Measurements from ENCODE around the gene TLR3.

TLR3 gene

GRCh38 chr4:186024637-186025407, 44.1 kb upstream of the TLR3 start:
- TF ChIP-seq CTCF (conservative IDR thresholded peaks at IDR 0.05; ENCODE audit: control insufficient read depth, insufficient read depth, low read depth, low read length) = no peak
- no peak overlapping the region for H3K4me3 ChIP-seq (ENCODE audit: control insufficient read depth, low read depth, low read length)
- no peak for DNase-seq (ENCODE audit: low read depth)

- no peak overlapping the region for H3K4me3 ChIP-seq (ENCODE audit: control insufficient read depth, low read depth, low read length)
- no peak for DNase-seq (ENCODE audit: low read depth)
- TF ChIP-seq CTCF (conservative IDR thresholded peaks at IDR 0.05; ENCODE audit: control insufficient read depth, insufficient read depth, low read depth, low read length) = no peak
These were observed 43.6 kb upstream of the TLR3 start for GRCh38 chr4:186025408-186025690.

- H3K4me3 ChIP-seq (ENCODE audit: control insufficient read depth, low read depth, low read length) = no peak overlapping the region
- no peak for TF ChIP-seq CTCF (conservative IDR thresholded peaks at IDR 0.05; ENCODE audit: control insufficient read depth, insufficient read depth, low read depth, low read length)
- DNase-seq (ENCODE audit: low read depth) = no peak
These were observed 41.6 kb upstream of the TLR3 start for GRCh38 chr4:186027405-186027804.

- no peak for TF ChIP-seq CTCF (conservative IDR thresholded peaks at IDR 0.05; ENCODE audit: control insufficient read depth, insufficient read depth, low read depth, low read length)
- H3K4me3 ChIP-seq (ENCODE audit: control insufficient read depth, low read depth, low read length) = no peak overlapping the region
- DNase-seq (ENCODE audit: low read depth) = peak; percentile 9
These were observed 39.2 kb upstream of the TLR3 start for GRCh38 chr4:186029571-186030398.

GRCh38 chr4:186030399-186030775, 38.6 kb upstream of the TLR3 start:
- no peak for TF ChIP-seq CTCF (conservative IDR thresholded peaks at IDR 0.05; ENCODE audit: control insufficient read depth, insufficient read depth, low read depth, low read length)
- DNase-seq (ENCODE audit: low read depth) = no peak
- H3K4me3 ChIP-seq (ENCODE audit: control insufficient read depth, low read depth, low read length) = no peak overlapping the region

GRCh38 chr4:186030795-186031194, 38.2 kb upstream of the TLR3 start:
- no peak for DNase-seq (ENCODE audit: low read depth)
- TF ChIP-seq CTCF (conservative IDR thresholded peaks at IDR 0.05; ENCODE audit: control insufficient read depth, insufficient read depth, low read depth, low read length) = no peak
- H3K4me3 ChIP-seq (ENCODE audit: control insufficient read depth, low read depth, low read length) = no peak overlapping the region

Measured in fibroblast of mammary gland (primary cell).